Raji (cell line): Measurements from ENCODE around the gene TMEM119.

Source experiments
- POLR2A ChIP-seq: IDR thresholded peaks from 2 replicates; pipeline ENCODE4 v1.6.1; 2011; ENCODE audit warnings: low read depth, low read length, control low read depth; ENCODE audit not compliant: insufficient read depth

The TMEM119 gene

GRCh38 chr12:108611884-108612415, 14.1 kb upstream of the TMEM119 start:
- no peak for TF ChIP-seq POLR2A

- TF ChIP-seq POLR2A, result no peak
Measured at GRCh38 chr12:108610856-108611605, 13.1 kb upstream of the TMEM119 start.

GRCh38 chr12:108610336-108610815, 12.5 kb upstream of the TMEM119 start:
- TF ChIP-seq POLR2A, result no peak

- TF ChIP-seq POLR2A, result no peak
Measured at GRCh38 chr12:108609537-108610335, 11.9 kb upstream of the TMEM119 start.

GRCh38 chr12:108608616-108609015, 10.7 kb upstream of the TMEM119 start:
- no peak for TF ChIP-seq POLR2A

GRCh38 chr12:108607981-108608600, 10.2 kb upstream of the TMEM119 start:
- TF ChIP-seq POLR2A, result no peak

- TF ChIP-seq POLR2A, result no peak
Measured at GRCh38 chr12:108606492-108606891, 8.6 kb upstream of the TMEM119 start.

GRCh38 chr12:108605690-108606406, 8.0 kb upstream of the TMEM119 start:
- no peak for TF ChIP-seq POLR2A

- no peak for TF ChIP-seq POLR2A
Measured at GRCh38 chr12:108605000-108605689, 7.3 kb upstream of the TMEM119 start.

GRCh38 chr12:108604208-108604941, 6.5 kb upstream of the TMEM119 start:
- no peak for TF ChIP-seq POLR2A

- no peak for TF ChIP-seq POLR2A
Measured at GRCh38 chr12:108603743-108604142, 5.9 kb upstream of the TMEM119 start.

GRCh38 chr12:108602976-108603704, 5.3 kb upstream of the TMEM119 start:
- TF ChIP-seq POLR2A, result no peak

- TF ChIP-seq POLR2A, result no peak
Measured at GRCh38 chr12:108602209-108602705, 4.4 kb upstream of the TMEM119 start.
